NOMO-1 treated with dmso at 0.1 percent for 144 hours (cell line): ENCODE data around the gene CARM1.
"Not testable (repeated sequence)": the region's sequence is repeated elsewhere in the genome, so short reads cannot be mapped to it uniquely, and the experiment has no call there.

Experiments used
- DNase-seq: peaks from one replicate; lab custom pipeline; 2025; ENCODE audit not compliant: unreplicated experiment; lab: John Stamatoyannopoulos, UW

The CARM1 gene

GRCh38 chr19:10872546-10873107 is 1.3 kb downstream of the CARM1 start:
- no peak for DNase-seq

- no peak for DNase-seq
Observed at GRCh38 chr19:10874024-10874423, 2.7 kb downstream of the CARM1 start.

- DNase-seq, result no peak
Observed at GRCh38 chr19:10876459-10877240, 5.3 kb downstream of the CARM1 start.

GRCh38 chr19:10877608-10878007 is 6.3 kb downstream of the CARM1 start:
- not testable (repeated sequence) for DNase-seq

- DNase-seq, result no peak
Observed at GRCh38 chr19:10878253-10878652, 6.9 kb downstream of the CARM1 start.

GRCh38 chr19:10881403-10882107 is 10.2 kb downstream of the CARM1 start:
- DNase-seq, result no peak

- DNase-seq, result no peak
Observed at GRCh38 chr19:10882108-10882457, 10.7 kb downstream of the CARM1 start.

GRCh38 chr19:10884274-10884673 is 12.9 kb downstream of the CARM1 start:
- DNase-seq, result no peak

- DNase-seq, result no peak
Observed at GRCh38 chr19:10885201-10886169, 14.1 kb downstream of the CARM1 start.

- DNase-seq, result no peak
Observed at GRCh38 chr19:10887616-10888367, 16.4 kb downstream of the CARM1 start.

- no peak for DNase-seq
Observed at GRCh38 chr19:10888421-10888866, 17.1 kb downstream of the CARM1 start.

- no peak for DNase-seq
Observed at GRCh38 chr19:10889880-10890279, 18.5 kb downstream of the CARM1 start.

GRCh38 chr19:10891405-10892086 is 20.2 kb downstream of the CARM1 start:
- DNase-seq, result no peak

- DNase-seq, result no peak
Observed at GRCh38 chr19:10892256-10892655, 20.9 kb downstream of the CARM1 start.

GRCh38 chr19:10894911-10895213 is 23.5 kb downstream of the CARM1 start:
- DNase-seq, result no peak

- no peak for DNase-seq
Observed at GRCh38 chr19:10895363-10895762, 24.0 kb downstream of the CARM1 start.

- DNase-seq, result no peak
Observed at GRCh38 chr19:10895920-10896319, 24.6 kb downstream of the CARM1 start.

GRCh38 chr19:10896851-10897526 is 25.6 kb downstream of the CARM1 start:
- no peak for DNase-seq

- DNase-seq, result no peak
Observed at GRCh38 chr19:10898633-10899032, 27.3 kb downstream of the CARM1 start.
